Activated CD4-positive, alpha-beta T cell treated with anti-CD3 and anti-CD28 coated beads for 24 hours (primary cell): ENCODE results near the gene MAPK11.

Experiments used
- DNase-seq, 2 donors: peaks; one replicate each; pipeline ENCODE4 v3.0.0-alpha.2; 2020; ENCODE audit warnings: low read depth in 2 of 2

The MAPK11 gene

DNA sequence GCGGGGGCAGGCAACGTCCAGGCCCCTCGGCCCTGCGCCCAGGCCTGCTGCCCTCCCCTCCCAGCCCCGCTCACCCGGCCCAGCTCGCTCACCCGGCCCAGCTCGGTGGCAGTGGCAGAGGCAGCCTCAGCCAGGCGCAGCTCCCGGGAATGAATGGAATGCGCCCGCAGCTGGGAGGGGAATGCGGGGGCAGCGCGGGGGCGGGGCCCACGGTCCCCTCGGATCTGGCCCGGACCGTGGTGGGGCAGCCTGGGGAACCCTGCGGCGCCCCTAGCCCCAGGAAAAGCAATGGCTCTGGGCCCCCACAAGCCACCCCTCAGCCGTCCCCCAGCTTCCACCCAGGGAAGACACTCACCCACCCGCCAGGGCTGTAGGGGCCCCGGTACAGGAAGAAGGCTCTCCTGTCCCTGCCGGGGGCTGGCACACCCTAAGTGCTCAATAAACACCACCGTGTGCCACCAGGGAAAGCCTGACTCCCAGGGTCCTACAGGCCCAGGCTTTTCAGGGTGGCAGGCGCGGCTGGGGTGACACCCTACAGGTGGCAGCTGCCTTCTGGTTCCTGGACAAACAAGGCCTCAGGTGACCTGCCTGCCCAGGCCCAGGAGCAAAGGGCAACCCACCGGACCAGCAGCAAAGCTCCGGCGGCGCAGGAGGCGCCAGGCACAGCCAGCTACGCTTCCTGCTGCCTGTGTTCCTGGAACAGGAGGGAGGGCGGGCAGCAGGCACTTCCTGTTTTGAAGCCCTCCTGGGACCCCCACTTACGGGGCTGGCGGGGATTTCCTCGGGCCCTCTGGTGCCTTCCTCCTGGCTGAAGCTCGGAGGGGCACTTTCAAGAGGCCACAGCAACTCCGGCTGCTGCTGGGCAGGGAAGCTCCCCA, 23.5 kb upstream of the MAPK11 start:
- DNase-seq: no peak

DNA sequence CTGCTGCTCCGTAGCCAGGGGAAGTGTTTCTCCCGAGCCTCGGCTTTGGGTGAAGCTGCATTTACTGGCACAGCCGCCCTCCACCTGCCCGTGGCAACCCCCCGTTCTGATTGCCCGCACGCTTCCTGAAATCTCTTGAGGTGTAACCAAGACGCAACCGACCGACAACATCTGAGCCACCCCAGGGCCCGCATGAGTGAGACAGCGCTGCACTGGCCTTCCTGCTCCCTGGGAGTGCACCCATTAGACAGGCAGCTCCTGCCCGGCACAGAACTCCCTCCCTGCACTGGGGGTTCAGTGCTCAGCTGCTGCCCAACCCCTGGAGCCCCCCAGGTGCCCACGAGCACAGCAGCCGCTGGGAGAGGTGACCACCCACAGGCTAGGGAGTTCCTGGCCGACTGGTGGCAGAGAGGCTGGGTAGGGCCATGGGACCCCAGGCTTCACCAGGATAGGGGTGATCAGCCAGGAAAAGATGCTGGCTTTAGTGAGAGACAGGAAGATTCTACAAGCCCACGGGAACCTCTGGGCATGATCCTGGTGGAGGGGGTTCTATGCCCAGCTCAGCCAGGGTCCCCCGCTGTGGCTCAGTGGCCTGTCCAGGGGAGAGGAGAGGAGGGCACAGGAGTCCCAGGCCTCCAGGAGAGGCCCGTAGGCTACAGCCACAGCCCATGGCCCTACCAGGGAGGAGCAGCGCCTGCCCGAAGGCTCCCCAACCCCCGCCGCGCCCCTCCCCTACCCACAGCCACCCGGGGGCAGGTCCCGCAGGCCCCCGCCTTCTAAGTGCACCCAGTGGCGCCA, 22.7 kb upstream of the MAPK11 start:
- no peak for DNase-seq

DNA sequence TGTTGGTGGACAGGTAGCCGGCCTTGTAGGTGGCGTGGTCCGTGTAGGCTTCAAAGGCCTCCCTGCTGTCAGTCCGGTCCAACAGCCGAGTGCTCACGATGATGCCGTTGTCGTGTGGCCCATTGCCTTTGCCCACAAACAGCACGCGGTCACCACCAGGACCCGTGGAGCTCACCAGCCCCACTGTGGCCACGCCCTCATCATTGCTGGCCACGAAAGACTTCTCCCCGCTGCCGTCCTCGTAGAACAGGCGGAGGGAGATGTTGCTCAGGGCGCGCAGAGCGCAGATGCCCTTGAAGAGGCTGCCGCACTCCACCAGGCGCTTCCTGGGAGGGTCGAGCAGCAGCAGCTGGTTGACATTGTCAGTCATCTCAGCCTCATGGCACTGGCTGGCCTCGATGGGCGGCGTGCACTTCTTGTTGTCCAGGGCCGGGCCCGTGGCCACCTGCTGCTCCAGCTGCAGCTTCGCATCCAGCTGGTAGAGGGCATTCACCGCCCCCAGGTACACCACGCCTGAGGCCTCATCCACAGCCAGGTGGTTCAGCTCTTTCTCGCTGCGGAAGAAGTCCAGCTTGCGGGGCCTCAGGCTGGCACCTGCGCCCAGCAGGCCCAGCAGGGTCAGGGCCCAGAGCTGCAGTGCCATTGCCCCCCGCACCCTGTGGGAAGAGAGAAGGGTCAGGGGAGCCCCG, 19.9 kb upstream of the MAPK11 start:
- no peak for DNase-seq

DNA sequence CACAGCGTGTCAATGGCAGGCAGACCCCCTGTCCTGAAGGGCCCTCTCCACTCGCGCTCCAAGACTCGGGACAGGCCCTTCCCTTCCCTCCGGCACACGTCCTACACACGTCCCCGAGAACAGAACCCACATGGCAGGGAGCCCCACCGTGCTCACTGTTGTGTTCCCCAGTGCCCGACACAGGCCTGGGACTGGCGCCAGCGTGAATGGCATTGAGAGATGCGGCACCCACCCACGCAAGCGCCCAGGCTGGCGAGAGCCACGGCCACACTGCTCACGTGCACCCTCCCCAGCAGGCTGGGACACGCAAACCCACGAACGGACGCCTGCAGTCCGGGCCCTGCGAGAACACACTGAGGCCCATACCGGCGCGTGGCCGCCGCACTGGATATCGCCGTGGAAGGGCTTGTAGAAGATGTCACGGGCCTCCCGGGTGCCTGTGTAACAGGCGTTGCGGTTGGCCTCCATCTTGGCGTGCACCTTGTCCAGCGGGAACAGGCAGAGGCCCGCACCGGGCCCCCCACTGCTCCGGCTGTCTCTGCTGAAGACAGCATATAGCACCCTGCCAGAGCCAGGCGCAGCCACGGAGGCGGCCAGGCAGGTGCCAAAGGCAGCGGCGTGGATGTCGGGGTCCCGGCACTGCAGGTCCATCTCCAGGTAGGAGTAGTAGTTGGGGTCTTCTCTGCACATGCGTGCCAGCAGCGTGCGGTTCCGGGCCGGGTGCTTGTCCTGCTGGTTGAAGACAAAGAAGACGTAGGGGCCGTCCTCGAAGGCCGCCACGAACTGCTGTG, 19.2 kb upstream of the MAPK11 start:
- DNase-seq: no peak

DNA sequence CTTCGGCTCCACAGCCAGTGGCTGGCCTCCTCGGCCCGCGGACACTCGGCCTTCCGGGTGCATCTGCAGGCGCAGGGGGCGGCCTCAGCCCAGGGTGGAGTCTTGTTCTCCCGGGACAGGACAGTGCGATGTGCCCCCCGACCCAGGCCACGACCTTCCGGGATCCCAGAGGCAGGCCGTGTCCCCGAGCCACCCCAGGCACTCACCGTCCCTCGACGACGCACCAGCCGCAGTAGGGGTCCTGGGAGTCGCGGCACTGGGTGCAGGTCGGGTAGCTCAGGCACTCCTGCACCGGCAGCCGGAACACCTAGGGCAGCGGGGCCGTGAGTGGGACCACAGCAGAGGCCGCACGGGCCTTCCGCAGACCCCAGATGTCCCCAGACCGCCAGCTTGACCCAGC, 17.6 kb upstream of the MAPK11 start:
- no peak for DNase-seq

DNA sequence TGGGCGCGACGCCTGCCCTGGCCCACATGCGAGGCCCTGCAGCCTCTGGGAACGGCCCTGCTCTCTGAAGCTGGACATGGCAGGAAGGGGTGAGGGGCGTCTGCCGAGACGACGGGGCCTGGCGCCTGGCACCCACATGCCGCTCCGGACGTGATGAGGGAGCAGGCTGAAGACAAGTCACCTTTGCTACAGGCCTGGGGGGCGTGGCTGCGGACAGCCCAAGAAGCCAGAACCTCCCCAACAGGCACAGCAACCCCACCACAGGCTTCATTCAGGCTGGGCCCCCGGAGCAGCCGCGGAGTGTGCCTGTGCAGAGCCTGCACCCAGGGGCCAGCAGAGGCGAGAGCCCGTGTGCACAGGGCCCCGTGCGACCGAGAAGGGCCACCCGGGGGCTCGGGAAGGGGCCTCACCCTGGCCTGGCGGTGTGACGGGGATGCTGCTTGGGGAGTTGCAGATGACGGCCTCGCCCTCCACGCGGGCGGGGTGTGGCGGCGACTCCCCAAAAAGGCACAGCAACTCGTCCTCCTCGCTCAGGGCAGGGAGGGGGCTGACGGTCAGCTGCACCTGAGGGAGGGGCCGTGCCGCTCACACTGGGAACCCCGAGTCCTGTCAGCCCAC, 16.6 kb upstream of the MAPK11 start:
- DNase-seq: no peak

DNA sequence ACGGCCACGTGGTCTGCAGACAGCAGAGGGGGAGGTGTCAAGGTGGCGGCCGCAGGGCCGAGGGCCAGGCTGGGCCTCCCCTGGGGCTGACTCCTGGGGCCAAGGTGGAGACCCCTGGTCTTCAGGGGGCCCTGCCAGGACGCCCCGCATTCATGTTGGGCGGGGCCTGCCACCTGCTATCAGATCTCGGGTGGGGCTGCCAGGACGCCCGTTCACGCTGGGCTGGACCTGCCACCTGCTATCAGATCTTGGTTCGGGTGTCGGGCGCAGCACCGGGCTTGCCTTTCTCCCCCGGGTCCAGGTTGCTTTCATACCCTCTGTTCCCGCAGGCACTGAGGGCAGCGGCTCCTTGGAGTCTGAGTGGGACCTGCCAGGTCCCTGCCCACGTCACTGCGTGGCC, 16.1 kb upstream of the MAPK11 start:
- DNase-seq: no peak

DNA sequence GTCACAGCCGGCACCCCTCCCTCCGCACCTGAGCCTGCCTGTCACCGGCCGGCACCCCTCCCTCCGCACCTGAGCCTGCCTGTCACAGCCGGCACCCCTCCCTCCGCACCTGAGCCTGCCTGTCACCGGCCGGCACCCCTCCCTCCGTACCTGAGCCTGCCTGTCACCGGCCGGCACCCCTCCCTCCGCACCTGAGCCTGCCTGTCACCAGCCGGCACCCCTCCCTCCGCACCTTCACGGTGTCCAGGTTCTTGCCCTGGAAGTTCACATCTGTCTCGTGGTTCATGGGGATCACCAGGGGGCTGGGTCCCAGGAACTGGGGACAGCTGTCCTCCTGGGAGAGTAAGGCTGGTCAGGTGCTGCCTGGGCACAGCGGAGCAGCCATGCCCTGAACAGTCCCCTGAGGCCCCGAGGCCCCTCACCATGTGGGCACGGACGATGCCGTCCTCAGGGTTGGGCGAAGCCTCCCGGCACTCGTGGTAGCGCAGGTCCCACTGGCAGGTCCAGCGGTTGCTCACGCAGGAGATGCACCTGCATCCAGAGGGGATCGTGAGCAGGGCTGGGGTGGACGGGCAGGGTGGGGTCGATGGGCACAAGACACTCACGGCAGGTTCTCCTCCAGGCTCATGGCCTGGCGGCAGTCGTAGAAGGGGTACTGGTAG, 15.5 kb upstream of the MAPK11 start:
- DNase-seq: no peak

DNA sequence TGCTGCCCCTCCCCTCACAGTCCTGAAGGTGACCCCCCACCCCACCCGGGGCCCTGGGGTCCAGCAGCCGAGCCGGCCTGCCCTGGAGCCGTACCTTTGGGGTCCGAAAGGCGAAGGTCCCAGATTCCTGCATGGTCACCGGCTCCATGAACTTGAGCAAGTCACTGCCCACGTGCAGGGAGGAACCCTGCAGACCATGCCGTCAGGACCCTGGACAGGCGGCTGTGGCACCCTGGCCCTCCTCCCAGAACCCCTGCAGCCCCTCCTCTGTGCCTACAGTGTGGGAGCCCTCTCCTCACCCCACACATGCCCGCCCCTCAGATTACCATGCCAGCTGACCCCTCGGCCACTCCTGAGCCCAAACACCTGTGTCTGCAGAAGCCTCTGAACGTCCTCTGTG, 14.3 kb upstream of the MAPK11 start:
- no peak for DNase-seq

DNA sequence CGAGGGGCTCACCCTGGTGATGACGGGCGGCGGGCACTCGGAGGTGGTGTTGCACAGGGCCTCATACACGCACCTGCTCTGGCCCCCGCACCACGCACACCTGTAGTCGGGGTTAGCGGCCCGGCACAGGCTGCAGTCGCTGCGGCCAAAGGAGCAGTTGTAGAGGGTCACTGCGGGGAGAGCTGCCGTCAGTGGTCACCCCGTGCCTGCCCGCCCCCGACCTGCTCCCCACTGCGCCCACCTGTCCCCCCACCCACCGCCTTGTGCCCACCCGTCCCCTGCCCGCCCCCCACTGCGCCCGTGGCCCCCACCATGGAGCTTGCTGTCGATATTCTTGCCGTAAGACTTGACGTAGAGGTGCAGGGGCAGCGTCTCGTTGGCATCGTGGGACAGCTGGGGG, 13.6 kb upstream of the MAPK11 start:
- no peak for DNase-seq

DNA sequence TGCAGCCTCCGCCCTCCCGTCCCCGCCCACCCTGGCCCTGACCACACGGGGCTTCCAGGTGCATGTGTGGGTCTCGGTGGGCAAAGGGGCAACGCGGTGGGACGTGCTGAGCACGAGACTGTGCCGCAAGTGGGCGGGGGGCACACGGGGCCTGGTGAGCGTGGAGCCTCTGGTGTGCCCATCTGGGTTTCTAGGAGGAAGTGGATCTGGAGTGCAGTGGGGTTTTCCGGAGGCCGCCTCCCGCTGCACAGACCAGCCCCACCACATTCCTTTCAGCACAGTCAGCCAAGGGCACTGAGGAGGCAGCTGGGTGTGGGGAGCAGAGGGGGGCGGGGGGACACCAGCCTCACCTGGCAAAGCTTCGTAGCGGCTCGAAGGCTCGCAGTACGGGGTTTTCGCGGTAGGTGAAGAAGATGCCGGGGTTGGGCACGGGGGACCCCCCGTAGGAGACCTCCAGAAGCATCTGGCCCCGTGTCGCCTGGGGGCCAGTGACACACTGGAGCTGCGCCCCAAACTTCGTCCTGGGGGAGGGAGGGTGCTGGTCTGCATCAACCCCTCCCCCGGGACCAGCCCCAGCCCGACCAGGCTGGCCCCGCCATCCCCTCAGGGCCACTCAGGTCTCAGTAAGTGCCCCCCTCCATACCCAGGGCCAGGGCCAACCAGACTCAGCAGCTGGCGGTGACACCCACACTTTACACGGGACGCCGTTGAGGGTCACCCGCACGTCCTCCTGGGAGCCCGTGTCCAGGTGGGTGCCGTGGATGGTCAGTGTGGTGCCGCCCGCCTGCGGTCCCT, 12.4 kb upstream of the MAPK11 start:
- no peak for DNase-seq

DNA sequence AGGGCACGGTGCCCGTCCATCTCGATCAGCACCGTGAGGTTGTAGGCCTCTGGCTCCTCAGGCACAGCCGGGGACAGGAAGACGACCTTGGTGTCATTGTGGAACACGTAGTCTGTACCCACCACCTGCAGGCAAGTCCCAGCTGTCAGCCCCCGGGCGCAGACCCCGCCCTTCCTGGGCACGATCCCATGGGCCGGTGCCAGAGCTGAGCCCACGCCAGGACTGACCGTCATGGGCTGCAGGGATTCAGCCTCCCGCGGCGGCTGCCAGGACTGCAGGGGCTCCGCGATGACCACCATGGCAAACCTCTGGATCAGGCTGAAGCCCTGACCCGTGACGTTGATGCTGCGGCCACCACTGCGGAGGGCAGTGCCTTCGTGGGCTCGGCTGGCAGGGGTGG, 11.8 kb upstream of the MAPK11 start:
- DNase-seq: no peak

DNA sequence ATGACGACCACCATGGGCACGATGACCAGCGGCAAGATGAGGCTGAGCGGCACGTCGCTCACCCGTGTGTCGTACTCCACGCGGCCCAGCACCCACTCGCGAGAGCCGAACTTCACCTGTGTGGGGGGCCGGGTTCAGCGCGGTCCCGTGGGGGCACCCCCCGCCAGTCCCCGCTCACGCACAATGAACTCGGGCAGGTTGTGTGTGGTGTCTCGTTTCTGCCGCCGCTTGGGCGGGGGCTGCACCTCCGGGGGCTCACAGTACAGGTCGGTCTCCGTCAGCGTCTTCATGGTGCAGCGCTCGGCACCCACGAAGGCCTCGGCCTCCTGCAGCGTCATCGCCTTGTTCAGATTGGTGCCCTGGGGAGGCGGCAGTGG, 11.2 kb upstream of the MAPK11 start:
- DNase-seq: no peak

DNA sequence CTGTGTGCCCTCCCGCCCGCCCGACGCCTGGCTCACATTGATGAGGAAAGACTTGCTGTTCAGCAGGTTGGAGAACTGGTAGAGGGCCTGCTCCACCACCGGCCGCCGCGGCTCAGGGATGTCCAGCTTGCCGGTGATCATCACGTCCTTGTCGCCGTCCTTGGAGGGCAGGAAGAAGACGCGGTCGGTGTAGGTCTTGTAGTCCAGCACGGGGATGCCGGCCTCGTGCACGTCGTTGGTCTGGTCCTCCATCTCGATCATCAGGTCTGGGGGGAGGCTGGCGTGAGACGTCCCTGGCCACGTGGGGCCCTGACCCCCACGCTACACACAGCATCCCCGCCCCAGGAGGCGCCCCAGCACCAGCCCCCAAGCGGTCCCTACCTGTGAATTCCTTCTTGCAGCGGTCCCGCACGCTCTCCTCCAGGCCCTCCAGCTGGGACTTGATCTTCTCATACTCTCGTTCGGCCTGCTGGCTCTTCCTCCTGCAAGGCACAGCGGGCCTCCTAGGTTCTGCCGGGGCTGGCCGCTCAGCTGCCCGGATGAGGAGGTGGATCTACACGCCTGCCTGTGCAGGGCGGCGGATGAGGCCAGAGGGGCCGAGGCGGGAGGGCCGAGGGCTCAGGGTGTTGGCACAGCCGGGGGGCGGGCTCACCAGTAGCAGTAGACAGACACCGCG, 10.7 kb upstream of the MAPK11 start:
- DNase-seq: no peak

DNA sequence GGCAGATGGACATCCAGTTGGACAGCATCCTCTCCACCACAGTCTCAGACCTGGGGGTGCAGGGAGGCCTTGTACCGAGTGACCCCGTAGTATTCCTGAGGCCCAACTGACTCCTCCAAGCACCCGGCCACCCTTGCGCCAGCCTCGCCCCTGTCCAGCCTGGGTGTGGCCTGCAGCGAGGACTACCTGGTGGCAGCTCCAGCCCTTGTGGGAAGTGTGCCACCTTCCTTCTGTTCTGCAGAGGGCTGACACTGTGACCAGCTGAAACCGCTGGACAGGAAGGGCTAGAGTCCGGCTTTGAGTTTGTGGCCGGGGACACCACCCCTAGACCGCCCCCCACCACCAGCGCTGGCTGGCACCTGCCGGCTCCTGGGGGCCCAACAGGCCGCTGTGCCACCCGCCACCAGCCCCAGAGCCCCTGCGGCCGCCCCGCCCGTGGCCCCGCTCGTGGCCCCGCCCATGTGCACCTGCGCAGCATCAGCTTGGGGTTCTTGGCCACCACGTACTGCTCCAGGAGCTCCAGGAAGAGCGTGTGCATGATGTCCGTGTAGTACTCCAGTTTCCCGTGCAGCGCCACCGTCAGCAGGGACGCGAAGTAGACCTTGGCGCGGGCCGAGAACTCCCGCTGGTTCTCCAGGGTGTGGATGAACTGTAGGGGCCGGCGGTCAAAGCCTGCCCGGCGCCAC, 10.0 kb upstream of the MAPK11 start:
- DNase-seq: no peak

DNA sequence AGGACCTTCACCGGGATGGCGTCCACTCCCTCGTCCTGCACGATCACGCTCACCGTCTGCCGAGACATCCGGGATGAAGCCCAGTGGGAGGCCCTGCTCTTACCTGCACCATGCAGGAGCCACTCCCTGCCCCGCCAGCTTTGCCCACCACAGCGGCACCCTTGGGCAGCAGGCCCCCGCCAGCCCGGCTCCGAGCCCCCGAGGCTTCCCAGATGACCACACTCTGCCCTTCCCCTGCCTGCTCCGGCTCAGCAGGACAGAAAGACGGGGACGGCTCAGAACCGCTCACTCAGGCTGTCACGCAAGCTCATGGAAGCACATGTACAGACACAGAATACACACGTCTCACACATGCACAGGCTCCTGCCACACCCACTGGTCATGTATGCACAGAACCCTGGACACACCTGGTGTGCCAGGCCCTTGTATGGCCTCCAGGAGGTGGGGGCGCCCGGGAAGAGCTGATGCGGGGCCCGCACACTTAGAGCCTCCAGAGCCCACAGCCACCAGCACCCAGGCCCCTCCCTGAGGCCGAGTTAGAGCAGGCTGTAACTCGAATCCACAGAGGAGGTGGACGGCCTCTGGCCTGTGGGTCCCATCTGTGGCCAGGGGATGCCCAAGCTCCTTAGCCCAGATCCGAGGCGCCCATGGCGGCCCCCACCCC, 8.9 kb upstream of the MAPK11 start:
- DNase-seq: no peak

DNA sequence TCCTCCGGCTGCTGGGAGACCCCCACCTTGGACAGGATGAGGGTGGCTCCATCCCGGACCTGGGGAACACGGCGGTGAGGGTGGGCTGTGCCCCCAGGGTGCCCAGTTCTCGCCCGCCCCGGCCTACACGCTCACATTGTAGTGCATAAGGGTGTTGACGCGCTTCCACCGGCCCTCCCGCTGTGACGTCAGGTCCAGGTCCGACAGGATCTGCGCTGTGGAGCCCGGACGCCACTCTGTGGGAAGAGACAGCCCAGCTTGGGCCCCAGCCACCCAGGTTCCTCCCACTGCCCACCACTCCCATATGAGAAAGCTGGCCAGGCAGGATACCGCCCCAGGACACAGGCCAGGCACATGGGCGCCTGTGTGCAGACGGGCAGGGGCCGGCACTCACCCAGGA, 8.3 kb upstream of the MAPK11 start:
- DNase-seq: no peak

DNA sequence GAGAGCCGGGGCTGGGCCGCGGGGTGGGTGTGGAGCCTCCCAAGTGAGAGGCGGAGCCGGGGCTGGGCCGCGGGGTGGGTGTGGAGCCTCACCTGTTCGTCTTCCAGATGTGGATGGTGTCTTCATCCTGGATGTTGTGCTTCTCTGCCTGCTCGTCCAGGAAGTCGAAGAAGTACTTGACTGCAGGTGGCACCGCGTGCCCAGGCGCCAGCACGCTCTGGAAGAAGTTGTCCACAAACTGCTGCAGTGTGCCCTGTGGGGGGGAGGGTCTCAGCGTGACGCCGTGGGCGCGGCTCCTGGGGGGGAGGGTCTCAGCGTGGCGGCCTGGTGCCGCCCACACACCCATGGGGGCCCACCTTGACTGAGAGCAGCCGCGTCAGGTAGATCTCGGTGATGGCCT, 7.6 kb upstream of the MAPK11 start:
- no peak for DNase-seq
